ENCODE results near the gene SREBF2.

Gene SREBF2

GRCh38 chr22:41876675-41877074 lies 43.8 kb downstream of the SREBF2 start:
- H3K4me3 ChIP-seq (ENCODE audit: low read depth, low read length): no peak overlapping the region
- DNase-seq (ENCODE audit: low read depth): no peak
- TF ChIP-seq MYC (IDR thresholded peaks at IDR 0.05; ENCODE audit: low read depth, low read length): no peak
- TF ChIP-seq MAX (IDR thresholded peaks at IDR 0.05; ENCODE audit: low read depth, low read length): no peak
- no peak for TF ChIP-seq CTCF (IDR thresholded peaks at IDR 0.05; ENCODE audit: low read depth, low read length)
- no peak for TF ChIP-seq POLR2A (IDR thresholded peaks at IDR 0.05; ENCODE audit: extremely low read depth, insufficient read length)

- no peak for DNase-seq (ENCODE audit: low read depth)
- TF ChIP-seq MAX (IDR thresholded peaks at IDR 0.05; ENCODE audit: low read depth, low read length): no peak
- no peak for TF ChIP-seq POLR2A (IDR thresholded peaks at IDR 0.05; ENCODE audit: extremely low read depth, insufficient read length)
- TF ChIP-seq CTCF (IDR thresholded peaks at IDR 0.05; ENCODE audit: low read depth, low read length): no peak
- TF ChIP-seq MYC (IDR thresholded peaks at IDR 0.05; ENCODE audit: low read depth, low read length): no peak
- no peak overlapping the region for H3K4me3 ChIP-seq (ENCODE audit: low read depth, low read length)
Measured at GRCh38 chr22:41880653-41881052, 47.7 kb downstream of the SREBF2 start.

- TF ChIP-seq MAX (IDR thresholded peaks at IDR 0.05; ENCODE audit: low read depth, low read length): no peak
- no peak for TF ChIP-seq MYC (IDR thresholded peaks at IDR 0.05; ENCODE audit: low read depth, low read length)
- TF ChIP-seq CTCF (IDR thresholded peaks at IDR 0.05; ENCODE audit: low read depth, low read length): no peak
- TF ChIP-seq POLR2A (IDR thresholded peaks at IDR 0.05; ENCODE audit: extremely low read depth, insufficient read length): no peak
- H3K4me3 ChIP-seq (ENCODE audit: low read depth, low read length): no peak overlapping the region
- no peak for DNase-seq (ENCODE audit: low read depth)
Measured at GRCh38 chr22:41883400-41883799, 50.5 kb downstream of the SREBF2 start.

GRCh38 chr22:41885116-41885515 lies 52.2 kb downstream of the SREBF2 start:
- DNase-seq (ENCODE audit: low read depth): no peak
- TF ChIP-seq POLR2A (IDR thresholded peaks at IDR 0.05; ENCODE audit: extremely low read depth, insufficient read length) (no peak), MYC (IDR thresholded peaks at IDR 0.05; ENCODE audit: low read depth, low read length) (no peak), CTCF (IDR thresholded peaks at IDR 0.05; ENCODE audit: low read depth, low read length) (no peak), MAX (IDR thresholded peaks at IDR 0.05; ENCODE audit: low read depth, low read length) (no peak)
- no peak overlapping the region for H3K4me3 ChIP-seq (ENCODE audit: low read depth, low read length)

GRCh38 chr22:41885516-41885915 lies 52.6 kb downstream of the SREBF2 start:
- no peak for TF ChIP-seq CTCF (IDR thresholded peaks at IDR 0.05; ENCODE audit: low read depth, low read length)
- no peak for TF ChIP-seq MYC (IDR thresholded peaks at IDR 0.05; ENCODE audit: low read depth, low read length)
- no peak for TF ChIP-seq MAX (IDR thresholded peaks at IDR 0.05; ENCODE audit: low read depth, low read length)
- TF ChIP-seq POLR2A (IDR thresholded peaks at IDR 0.05; ENCODE audit: extremely low read depth, insufficient read length): no peak
- DNase-seq (ENCODE audit: low read depth): no peak
- no peak overlapping the region for H3K4me3 ChIP-seq (ENCODE audit: low read depth, low read length)
